Stimulated activated CD8-positive, alpha-beta memory T cell treated with anti-CD3 and anti-CD28 coated beads, Interleukin-2, amount 100 ng/mL, for 1 hour (primary cell): ENCODE measurements around the gene COL13A1.

Experiments used
- DNase-seq, 2 donors: peaks; one replicate each; pipeline ENCODE4 v3.0.0-alpha.2; 2020; ENCODE audit warnings: low read depth in 2 of 2

COL13A1 gene

DNA sequence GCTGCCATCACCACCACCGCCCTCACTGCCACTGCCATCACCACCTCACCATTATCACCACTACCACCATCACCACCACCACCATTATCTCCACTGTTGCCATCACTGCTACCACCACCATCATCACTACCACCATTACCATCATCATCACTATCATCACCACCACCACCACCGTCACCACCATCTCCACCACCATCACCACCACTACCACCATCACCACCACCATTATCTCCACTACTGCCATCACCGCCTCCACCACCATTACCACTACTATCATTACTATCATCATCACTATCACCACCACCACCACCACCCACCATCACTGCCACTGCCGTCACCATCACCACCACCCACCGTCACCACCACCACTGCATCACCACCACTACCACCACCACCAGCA is 9.9 kb upstream of the COL13A1 start:
- no peak for DNase-seq

DNA sequence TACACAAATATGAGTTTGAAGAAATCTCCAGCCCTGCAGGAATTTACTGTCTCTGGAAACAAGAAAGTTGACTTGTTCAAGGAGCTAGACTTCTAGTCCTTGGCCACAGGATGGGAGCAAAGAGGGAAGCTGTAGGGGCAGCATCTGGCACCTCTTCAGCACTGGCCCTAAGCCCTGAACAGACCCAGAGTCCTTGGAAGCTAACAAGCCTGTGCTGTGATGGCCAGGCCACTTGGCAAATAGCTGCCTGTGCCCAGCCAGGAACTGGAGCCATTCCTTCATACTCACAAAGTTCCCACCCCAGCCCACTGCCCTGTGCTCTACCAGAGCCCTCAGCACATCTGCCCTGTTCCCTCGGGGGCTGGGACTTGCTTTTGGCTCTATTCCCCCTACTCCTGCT is 9.4 kb upstream of the COL13A1 start:
- no peak for DNase-seq

DNA sequence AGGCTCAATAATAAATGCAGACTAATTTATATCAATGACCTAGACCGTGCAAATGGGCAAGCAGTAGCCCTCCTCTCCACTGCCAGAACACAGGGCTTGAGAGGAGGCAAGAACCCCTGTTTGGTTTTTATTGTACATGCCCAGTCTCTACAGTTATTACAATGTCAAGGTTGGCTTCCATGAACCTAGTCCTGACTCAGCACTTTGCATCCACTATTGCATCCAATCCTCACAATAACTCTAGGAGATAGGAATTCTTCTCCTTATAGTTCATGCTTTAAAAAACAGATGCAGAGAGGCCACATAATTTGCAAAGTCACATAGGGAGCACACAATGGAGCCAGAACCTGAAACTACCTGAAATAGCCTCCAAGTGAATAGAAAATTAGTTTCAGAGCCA is 7.0 kb upstream of the COL13A1 start:
- DNase-seq, result no peak

DNA sequence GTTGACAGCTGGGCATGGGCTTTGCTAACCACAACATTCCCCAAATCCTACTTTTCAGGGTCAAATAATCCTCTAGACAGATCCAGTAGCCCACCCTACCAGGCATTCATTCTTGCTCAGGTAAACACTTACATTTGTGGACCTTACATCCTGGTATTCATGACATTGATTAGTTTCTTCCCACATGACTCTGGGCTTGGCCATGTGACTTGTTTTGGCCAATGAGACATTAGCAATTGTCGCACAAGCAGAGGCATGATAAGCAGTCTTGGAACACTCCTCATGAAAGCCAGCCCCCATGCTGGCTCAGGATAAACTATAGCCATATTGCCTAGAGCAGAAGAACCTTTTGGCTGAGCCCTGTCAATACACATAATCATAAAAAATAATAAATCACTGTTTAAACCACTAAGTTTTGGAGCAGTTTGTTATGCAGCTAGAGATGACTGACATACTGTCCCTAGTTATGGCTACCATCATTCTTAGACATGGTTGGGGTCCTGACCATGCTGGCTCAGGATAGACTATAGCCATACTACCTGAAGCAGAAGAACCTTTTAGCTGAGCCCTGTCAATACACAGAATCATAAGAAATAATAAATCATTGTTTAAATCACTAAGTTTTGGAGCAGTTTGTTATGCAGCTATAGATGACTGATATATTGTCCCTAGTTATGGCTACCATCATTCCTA is 6.3 kb upstream of the COL13A1 start:
- no peak for DNase-seq

DNA sequence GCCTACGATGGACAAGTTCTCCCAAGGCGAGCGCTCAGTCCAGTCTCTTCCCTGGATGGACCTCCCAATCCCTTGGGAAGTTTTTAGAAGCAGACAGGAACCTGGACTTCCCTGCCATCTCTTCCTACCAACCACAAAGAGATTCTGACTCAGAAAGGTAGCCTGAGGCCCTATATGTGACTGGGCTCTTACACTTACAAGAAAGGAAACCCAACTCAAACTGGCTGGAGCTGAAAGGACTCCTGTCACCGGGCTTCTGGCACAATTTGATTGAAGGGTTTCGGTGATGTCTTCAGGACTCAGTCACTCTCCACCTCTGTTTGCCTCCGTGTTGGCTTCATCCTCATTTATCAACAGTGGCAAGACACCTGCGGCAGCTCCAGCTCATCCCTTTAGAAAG is 3.7 kb upstream of the COL13A1 start:
- no peak for DNase-seq

DNA sequence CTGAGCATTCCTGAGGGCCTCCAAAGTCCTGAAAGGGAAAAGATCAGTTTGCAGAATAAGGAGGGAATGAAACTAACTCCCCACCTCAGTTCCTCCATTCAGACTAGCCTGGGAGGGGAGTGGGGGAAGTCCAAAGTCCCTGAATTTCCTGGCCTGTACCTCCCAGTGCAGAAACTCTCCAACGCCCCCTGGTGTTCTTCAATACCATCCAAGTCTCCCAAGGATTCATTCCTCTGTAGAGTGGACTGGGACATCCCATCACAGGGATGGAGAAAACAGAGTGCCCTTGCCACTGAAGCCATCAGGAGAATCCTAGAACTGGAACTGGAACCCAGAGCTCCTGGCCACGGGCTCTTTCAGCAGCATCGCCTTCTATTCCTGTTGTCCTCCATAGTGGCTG is 1.6 kb upstream of the COL13A1 start:
- DNase-seq, result no peak

DNA sequence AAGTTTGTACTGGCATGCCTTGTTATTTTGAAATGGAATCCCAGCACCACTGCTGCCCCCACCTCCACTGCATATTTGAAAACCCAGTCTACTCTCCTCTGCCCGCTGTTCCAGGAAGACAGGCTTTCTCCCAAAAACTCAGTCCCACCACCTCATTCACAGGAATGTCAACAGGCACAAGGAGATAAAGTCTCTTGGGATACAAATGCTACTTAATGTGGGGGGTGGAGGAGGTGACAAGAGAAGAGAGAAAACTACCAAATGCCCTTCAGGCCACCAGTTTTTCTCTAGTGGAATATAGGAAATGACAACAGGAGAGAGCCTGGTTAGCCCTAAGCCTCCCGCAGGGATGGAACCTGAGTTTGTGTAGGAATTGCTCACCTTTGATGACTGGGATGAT is 1.0 kb upstream of the COL13A1 start:
- DNase-seq, result no peak

DNA sequence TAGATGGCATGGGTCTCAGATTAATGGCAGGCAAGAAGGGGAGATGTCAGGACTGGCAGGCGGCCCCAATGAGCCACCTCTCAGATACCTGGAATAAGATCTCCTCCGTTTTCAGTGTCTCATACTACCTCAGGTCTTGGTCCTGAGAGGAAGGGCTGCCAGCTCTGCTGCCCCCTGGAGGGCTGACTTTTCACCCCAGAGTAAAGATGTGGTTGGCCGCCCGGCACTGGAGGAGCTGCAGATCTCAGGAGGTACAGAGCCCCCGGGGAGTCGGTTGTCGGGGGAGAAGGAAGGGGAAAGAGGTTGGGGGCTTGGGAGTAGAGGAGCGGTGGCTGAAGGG is 642 bp upstream of the COL13A1 start:
- no peak for DNase-seq

DNA sequence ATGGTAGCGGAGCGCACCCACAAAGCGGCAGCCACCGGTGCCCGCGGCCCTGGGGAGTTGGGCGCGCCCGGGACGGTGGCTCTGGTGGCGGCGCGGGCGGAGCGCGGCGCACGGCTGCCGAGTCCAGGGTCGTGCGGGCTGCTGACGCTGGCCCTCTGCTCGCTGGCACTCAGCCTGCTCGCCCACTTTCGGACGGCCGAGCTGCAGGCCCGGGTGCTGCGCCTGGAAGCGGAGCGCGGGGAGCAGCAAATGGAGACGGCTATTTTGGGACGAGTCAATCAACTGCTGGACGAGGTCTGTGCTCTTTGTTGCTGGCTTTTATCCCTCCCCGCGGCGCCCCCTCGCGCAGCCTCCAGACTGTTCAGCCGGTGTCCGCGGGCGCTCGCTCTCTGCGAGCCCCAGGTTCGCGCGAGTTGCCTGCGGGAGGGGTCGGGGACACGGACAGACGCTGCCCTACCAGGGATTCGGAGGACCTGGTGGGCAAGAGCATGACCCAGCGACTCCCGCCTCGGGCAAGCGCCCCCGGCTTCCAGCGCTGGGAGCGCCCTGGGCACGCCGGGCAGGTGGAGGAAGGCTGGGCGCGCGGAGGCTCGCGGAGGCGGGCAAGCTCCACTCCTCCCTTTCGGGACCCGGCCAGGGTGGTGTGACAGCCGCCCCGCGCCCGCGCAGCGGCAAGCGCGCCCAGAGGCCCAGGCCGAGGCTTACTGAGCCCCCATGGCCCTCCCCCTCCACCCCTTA is 887 bp downstream of the COL13A1 start:
- no peak for DNase-seq

DNA sequence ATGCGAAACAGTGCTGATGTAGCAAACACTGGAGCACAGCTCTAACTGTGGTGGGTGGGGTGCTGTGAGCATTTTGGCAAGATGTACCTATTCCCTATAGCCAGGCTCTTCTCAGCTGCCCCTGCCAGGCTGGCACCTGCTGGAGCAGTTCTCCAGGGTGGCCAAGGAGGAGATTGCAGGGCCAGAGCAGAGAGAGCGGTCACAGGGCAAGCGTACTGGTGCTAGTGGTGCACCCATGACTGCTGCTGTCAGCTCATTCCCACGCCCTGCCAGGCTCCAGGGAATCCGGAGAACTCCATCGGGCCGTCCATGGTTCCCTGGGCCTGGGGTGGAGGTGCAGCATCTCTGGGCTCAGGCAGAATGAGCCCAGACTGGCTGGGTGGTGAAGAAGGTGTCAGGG is 2.1 kb downstream of the COL13A1 start:
- DNase-seq, result no peak

DNA sequence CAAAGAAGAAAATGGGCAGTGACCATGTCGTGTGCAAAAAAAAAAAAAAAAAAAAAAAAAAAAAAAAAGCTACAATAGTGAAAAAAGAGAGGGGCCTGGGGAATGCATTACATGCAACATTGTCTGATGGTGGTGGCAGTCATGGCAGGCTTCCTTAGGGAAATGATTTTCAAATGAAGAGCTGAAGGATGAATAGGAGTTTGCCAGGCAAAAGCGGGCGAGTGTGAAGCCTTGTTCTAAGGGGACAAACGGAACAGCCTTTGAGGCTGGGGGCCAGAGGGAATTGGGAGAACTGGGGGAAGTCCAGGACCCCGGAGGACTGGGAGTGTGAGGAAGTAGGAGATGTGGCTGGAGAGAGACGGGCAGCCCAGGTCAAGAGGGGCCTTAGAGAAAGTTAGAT is 3.1 kb downstream of the COL13A1 start:
- no peak for DNase-seq

DNA sequence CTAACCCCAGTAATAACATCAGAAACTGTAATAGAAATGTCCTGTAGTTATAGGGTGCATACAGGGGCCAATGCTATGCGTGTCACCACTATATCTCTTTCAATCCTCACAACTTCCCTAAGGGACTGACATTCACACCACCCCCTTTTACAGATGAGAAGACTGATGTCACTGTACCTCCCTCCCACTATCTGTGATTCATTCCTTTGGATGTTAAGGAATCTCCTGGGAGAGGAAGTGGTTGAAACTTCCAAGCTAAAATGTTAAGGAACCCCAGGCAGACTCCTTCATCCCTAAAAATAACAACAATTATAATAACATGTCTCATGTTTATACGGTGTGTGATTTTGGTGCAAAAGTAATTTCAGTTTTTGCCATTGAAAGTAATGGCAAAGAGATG is 5.4 kb downstream of the COL13A1 start:
- no peak for DNase-seq

DNA sequence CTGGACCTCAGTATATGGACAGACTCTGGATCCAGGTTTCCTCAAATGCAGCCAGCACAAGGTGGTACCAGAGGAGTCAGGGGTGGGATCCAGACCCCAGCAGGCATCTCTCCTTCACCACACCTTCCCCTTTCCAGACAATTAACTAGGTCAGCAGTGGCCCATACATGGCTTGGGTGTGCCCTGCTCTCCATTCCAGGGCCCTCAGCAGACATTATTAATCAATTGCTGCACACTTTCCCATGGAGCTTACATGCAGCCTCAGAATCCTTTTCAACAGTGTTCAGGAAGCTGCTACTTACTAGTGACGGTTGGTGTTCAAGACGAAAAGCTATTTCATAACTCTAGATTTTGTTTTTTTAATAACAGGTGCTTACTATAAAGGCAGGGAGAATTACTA is 6.0 kb downstream of the COL13A1 start:
- DNase-seq, result no peak

DNA sequence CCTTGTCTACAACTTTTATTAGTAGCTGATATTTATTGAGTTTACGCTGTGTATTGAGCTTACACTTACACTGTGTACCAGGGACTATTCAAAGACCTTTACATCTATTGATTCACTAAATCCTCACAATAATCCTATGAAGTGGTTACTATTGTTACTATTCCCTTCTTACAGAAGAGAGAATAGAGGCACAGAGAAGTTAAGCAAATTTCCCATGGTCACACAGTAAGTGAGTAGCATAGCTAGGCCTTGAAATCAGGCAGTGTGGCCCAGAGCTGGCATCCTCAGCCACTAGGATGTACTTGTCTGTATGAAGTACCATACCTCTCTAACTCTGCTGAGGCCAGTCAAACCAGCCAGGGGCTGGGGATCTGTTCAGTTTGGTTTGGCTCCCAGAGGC is 7.6 kb downstream of the COL13A1 start:
- no peak for DNase-seq

DNA sequence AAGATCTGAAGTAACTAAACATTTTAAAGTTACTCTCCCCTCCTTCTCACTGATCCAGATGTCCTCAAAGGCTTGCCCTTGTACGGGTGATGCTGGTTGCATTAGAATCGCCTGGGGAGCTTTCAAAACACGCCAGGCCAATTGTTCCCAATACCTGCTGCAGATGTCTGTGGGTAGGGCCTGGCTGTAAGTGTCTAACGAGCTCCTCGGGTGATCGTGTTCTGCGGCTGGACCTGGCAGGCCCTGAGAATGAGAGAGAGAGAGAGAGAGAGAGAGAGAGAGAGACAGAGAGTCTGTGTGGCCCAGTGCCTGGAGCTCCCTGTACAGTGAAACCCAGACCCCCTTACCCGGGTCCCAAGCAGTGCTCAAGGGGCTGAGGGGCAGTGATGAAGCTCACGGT is 8.4 kb downstream of the COL13A1 start:
- DNase-seq, result no peak

DNA sequence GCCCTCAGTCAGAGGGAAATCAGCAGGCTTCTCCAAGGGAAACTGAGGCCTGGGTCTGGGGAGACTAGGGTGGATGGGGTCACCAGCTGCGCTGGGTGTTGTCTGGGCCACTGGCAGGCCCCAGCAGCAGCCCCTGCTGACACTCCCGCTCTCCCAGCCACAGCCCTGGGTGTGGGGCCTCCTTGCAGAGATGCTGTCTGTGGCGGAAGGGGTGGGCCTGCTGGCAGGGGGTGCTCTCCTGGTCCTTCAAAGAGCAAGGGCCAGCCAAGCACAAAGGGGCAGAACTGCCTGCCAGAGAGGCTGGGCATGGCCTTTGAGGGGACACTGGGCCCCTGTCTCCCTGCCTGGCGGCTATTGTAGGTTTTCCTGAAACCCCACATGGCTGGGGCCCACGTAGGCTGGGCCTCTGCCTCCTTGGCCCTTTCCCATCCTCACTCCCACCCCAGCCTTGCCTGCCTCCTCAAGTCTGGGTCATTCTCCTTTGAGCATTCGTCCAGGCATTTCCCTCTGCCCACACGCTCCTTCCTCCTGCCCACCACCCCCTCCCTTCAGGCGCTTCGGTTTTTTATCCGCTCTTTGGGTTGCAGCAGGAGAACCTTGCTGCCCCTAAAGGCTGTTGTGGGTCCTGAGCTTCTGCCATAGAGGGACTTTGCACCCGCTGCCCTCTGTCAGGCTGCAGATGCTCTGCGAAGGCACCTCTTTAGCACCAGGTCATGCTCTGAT is 9.1 kb downstream of the COL13A1 start:
- no peak for DNase-seq

DNA sequence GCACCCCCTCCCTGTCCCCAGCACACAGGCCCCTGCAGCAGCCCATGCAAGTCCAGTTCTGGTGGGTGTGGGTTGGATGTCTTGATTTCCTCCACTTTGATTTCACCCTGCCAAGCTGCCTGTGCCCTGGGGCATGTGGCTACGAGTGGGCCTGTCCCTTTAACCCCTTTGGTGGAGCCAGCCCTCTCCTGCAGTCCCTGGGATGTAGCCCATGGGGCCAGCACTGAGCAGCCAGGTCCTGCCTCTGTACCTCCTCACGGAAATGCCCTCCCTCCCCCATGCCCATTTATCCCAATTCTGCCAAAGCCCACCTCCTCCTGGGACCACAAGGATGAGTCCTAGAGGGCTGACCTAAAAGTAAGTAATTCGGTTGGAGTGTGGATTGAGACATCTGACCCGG is 11.9 kb downstream of the COL13A1 start:
- DNase-seq, result no peak

DNA sequence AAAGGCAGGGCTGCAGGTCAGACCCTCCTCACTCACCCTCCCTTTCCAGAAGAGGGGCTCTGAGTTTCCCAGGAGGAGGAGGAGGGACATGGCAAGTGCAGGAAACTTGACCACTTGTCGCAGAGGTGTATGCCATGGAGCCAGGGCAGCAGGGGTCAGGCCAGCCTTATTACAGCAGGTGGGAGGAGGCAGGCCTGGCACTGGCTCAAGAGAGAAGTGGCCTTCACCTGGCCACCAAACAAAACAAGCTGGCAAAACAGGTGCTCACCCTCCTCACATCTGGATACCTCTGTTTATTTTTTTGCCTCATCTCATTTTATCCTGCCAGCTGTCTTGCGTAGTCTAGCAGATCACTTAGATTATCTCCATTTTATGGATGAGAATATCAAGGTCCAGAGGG is 12.5 kb downstream of the COL13A1 start:
- DNase-seq, result no peak

DNA sequence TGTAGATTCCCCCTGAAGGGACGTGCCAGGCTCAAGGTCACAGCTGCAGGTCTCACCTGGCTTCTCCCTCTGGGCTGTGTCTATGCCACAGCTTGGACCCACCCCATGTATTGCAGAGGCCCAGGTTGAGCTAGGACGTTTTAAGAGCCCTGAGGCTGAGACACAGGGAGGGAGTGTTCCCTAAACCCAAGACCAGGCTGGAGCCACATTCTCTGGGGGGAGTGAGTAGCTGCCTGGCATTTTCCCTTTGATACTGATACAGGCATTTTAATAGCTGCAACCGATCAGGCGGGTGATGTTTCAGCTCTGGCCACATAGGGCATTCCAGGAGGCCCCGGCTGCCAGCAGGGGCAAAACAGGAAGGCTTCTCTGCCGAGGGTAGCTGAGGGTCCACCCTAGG is 13.4 kb downstream of the COL13A1 start:
- DNase-seq, result no peak

DNA sequence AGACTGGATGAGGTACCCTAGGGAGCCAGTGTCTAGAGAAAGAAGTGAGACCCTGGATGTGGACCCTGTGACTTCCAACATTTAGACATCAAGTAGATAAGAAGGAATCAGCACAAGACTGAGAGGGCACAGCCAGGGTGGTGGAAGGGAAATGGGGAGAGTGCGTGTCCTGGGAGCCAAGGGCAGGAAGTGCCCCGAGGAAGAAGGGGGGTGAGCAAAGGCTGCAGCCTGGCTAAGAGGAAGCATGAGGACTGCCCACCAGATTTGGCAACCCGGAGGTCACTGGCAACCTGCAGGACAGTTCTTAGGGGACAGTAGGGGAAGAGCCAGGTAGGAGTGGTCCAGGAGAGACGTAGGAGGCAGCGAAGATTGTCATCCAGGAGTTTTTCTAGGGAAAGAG is 14.8 kb downstream of the COL13A1 start:
- no peak for DNase-seq

DNA sequence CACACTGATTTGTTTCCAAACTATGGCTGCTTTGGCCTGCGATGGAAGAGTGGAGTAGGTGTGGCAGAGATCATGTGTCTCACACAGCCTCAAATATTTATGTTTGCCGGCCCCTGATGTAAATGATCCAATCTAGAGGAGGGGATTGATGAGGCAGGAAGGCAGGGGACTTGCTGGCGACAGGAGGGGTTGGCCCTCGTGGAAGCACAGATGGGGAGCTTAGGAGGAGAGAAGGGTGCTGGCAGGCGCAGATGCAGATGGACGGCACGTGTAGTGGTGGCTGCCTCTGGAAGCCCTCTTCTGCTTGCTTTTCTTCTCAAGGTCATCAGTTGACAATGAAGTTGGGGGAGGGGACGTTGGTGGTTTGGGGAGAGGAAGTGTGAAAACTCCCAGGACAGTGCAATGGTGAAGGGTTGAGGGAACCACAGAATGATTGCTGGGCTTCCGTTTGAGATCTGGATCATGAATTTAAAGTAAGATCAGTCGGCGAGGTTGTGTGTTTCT is 15.4 kb downstream of the COL13A1 start:
- DNase-seq, result no peak

DNA sequence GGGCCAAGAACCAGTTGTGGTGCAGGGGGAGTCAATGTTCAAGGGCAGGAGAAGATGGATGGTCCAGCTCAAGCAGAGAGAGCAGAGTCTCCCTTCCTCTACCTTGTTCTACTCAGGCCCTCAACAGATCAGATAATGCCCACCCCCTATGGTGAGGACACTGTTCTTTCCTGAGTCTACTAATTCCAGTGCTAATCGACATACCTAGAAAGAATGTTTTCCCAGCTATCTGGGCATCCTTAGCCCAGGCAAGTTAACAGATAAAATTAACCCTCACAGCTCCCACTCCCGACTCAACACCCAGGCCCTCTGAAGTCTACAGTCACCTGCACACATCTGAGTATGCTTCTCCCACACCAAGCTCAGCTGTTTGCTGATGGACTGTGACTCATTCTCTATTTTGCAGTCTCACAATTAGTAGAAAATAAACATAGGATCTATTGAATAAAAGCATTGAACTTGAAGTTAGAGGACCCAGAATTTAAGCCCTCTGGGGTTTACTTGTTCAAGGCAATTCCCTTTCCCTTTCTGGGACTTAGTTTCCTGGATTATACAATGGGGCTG is 17.1 kb downstream of the COL13A1 start:
- no peak for DNase-seq
